IPS DF 6.9 (cell line): ENCODE data around the gene DCAF4L1.

Experiments used
- DNase-seq: peaks from one replicate; pipeline ENCODE4 v3.0.0-alpha.2; 2013; ENCODE audit warnings: low read depth, low spot score
- H3K27ac ChIP-seq: one replicate; pipeline ENCODE4 v1.5.1; 2013; ENCODE audit warnings: low read length, control low read depth
- H3K27me3 ChIP-seq: 2 replicates; pipeline ENCODE4 v1.6.1; 2013; ENCODE audit warnings: mild to moderate bottlenecking, low read length; ENCODE audit not compliant: control insufficient read depth, insufficient read depth
- H3K36me3 ChIP-seq: 2 replicates; pipeline ENCODE4 v1.6.1; 2013; ENCODE audit warnings: low read length; ENCODE audit not compliant: control insufficient read depth, insufficient read depth
- H3K4me1 ChIP-seq: 2 replicates; pipeline ENCODE4 v1.6.1; 2013; ENCODE audit warnings: low read length; ENCODE audit not compliant: control insufficient read depth, insufficient read depth
- H3K4me3 ChIP-seq: 2 replicates; pipeline ENCODE4 v1.5.1; 2013; ENCODE audit warnings: mild to moderate bottlenecking, low read length
- H3K9me3 ChIP-seq: 2 replicates; pipeline ENCODE4 v1.6.1; 2013; ENCODE audit warnings: low read length, inconsistent platforms; ENCODE audit not compliant: control insufficient read depth, insufficient read depth
- WGBS: extraction: QIAGEN DNeasy Blood & Tissue Kit; methylation state at CpG from one replicate; pipeline ENCODE4 v1.1.7; 2013; ENCODE audit warnings: mixed read lengths, missing lambda C conversion rate; ENCODE audit not compliant: insufficient read length, insufficient coverage; 5-methylcytosine and 5-hydroxymethylcytosine counted together

Gene DCAF4L1

GRCh38 chr4:42018451-42018850 lies 36.9 kb downstream of the DCAF4L1 start:
- WGBS, result no CpG with 5 or more reads among the region's 2 CpGs
- DNase-seq, result no peak
- no peaks in the 10 kb centered on the region for H3K27me3 ChIP-seq
- H3K4me1 ChIP-seq, result no peaks in the 10 kb centered on the region
- no peak overlapping the region for H3K4me3 ChIP-seq
- H3K27ac ChIP-seq, result no peak overlapping the region
- no peaks in the 10 kb centered on the region for H3K9me3 ChIP-seq
- H3K36me3 ChIP-seq, result no peaks in the 10 kb centered on the region
